Calu3 (cell line): ENCODE data around the gene RER1. TPM values are rescaled to one million over a fixed set of nuclear protein-coding genes. Genes with fewer than 3 reads are reported as not detected.
A peak's percentile ranks its signal among the peaks of the same experiment; 100 is the strongest.

ENCODE experiments used
- BruUV-seq: library from RNA; stranded (reverse); fragments of 400-500 nt; replicated peaks from 2 replicates; lab custom pipeline; 2021; lab: Mats Ljungman, UMichigan
- CTCF ChIA-PET: fragments of 300-600 bp; sonication (Branson Sonifier 250); formaldehyde crosslinking; loops from one replicate; lab custom pipeline; 2022; ENCODE audit warnings: antibody characterized with exemption; lab: Charles Lee
- DNase-seq: peaks from one replicate; pipeline ENCODE4 v3.0.0; 2022
- H3K27ac Mint-ChIP-seq: one replicate; pipeline ENCODE4 v1.8.0; 2022; ENCODE audit warnings: mixed read lengths; ENCODE audit not compliant: unreplicated experiment
- H3K27me3 Mint-ChIP-seq: one replicate; pipeline ENCODE4 v1.8.0; 2022; ENCODE audit warnings: mixed read lengths; ENCODE audit not compliant: unreplicated experiment
- H3K36me3 Mint-ChIP-seq: one replicate; pipeline ENCODE4 v1.8.0; 2022; ENCODE audit warnings: mild to moderate bottlenecking, moderate library complexity, mixed read lengths; ENCODE audit not compliant: insufficient read depth, unreplicated experiment
- H3K4me1 Mint-ChIP-seq: one replicate; pipeline ENCODE4 v1.8.0; 2022; ENCODE audit warnings: mild to moderate bottlenecking, low read depth, mixed read lengths; ENCODE audit not compliant: unreplicated experiment
- H3K4me3 Mint-ChIP-seq: one replicate; pipeline ENCODE4 v1.8.0; 2022; ENCODE audit warnings: mild to moderate bottlenecking, low read depth, moderate library complexity, mixed read lengths; ENCODE audit not compliant: unreplicated experiment
- H3K9me3 Mint-ChIP-seq: one replicate; pipeline ENCODE4 v1.8.0; 2022; ENCODE audit warnings: low read depth, mixed read lengths; ENCODE audit not compliant: unreplicated experiment
- intact Hi-C: fragments of 100-400 bp; cut with micrococcal nuclease; formaldehyde crosslinking; loops from one replicate; pipeline ENCODE4 v1.10.0; 2022; ENCODE audit not compliant: unreplicated experiment
- total RNA-seq: library from RNA; stranded (reverse); gene quantifications from 2 replicates; pipeline ENCODE4 v1.2.3, GENCODE V29; 2022
- TF ChIP-seq, protein P1 (sequence below): fragments of 200-600 bp; IDR thresholded peaks from one replicate; pipeline ENCODE4 v1.8.0; 2022; ENCODE audit warnings: antibody characterized with exemption; ENCODE audit not compliant: unreplicated experiment

RER1 gene
- total RNA-seq, 1 experiment from 2014 or later: 118 TPM

DNA sequence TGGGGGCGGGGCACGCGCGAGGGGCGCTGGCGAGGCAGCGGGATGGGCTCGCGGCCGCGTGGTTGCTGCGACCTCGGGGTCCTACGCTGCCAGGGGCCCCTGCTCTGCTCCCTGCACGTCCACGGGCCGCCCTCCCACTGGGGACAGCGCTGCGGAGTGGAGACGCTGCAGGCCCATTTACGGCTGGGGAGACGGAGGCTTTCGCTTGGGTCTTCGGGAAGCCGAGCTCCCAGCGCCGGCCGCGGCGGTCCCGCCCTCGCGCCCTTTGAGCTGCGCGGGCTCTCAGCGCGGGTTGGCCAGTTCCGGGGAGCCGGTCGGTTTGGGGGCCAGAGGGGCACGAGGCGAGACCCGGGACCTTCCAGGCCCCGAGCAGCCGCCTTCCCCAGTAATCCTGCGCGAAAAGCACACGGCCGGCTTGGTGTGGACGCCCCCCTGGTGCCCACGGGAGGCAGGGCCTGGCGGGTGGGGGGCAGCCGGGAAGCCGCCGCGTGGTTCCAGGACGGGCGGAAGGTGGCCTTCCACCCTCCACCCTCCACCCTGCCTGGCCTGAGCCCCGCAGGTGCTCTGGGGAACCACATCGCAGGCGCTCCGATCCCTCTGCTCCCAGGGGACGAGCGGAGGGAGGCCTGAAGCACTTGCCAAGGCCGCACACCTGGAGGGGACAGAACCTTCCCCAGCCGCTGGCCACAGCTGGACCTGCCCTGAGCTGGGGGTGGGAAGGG, 21.3 kb downstream of the RER1 start:
- H3K27ac Mint-ChIP-seq: no peak overlapping the region
- H3K9me3 Mint-ChIP-seq: no peaks in the 10 kb centered on the region
- BruUV-seq: TSS peak; percentile 37
- H3K4me1 Mint-ChIP-seq: peaks cover 26% of the 10 kb centered on the region
- CTCF ChIA-PET: interaction anchor here (0.9 to 1.0 kb wide), 2 partner anchors 134 to 218 kb away, joined by 3 read pairs; partner anchors contain the start of gene FAAP20
- H3K36me3 Mint-ChIP-seq: peaks cover 62% of the 10 kb centered on the region
- TF ChIP-seq, protein P1, sequence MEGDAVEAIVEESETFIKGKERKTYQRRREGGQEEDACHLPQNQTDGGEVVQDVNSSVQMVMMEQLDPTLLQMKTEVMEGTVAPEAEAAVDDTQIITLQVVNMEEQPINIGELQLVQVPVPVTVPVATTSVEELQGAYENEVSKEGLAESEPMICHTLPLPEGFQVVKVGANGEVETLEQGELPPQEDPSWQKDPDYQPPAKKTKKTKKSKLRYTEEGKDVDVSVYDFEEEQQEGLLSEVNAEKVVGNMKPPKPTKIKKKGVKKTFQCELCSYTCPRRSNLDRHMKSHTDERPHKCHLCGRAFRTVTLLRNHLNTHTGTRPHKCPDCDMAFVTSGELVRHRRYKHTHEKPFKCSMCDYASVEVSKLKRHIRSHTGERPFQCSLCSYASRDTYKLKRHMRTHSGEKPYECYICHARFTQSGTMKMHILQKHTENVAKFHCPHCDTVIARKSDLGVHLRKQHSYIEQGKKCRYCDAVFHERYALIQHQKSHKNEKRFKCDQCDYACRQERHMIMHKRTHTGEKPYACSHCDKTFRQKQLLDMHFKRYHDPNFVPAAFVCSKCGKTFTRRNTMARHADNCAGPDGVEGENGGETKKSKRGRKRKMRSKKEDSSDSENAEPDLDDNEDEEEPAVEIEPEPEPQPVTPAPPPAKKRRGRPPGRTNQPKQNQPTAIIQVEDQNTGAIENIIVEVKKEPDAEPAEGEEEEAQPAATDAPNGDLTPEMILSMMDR: no peak
- peak; percentile 21 for DNase-seq
- intact Hi-C loops: no loop called here
- no peaks in the 10 kb centered on the region for H3K27me3 Mint-ChIP-seq
- peak overlapping the region; percentile 82 for H3K4me3 Mint-ChIP-seq

DNA sequence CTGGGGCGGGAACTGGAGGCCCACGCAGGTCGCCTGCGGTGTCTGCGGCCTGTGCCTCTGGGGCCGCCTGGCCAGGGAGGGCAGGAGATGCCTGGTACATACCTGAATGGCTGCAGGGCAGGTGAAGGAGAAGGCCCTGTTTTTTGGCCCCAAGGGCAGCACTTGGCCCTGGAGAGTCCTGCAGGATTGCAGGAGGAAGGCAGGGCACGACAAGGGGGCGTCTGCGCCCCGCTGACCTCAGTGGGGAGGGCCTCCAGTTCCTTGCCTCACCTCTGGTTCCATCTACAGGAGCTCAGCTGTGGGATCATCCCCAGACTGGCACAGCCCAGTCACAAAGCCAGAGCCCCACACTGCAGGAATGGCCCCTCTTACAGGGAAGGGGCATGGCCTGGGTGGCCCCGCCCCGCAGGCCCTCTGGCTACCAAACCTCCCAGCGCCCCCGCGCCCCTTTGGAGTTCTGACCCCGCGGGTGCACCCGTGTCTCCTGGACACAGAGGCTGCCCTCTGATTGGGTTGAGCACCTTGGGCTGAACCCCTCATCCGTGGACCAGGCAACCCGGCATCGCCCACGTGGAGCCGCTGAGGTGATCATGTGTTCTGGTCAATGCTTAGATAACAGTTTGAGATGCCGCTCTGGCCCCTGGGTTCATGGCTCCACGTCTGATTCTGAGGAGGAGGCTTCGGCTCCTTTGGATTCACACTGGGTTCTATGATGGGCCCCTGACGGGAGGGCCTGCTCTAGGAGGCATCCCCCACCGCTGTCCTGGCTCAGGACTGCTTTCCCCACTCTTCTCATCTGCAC, 22.1 kb downstream of the RER1 start:
- TF ChIP-seq, protein P1: no peak
- intact Hi-C loops: loop anchor here (1.0 kb wide), 1 partner anchor 135 kb away; no protein-coding TSS in a partner anchor
- H3K36me3 Mint-ChIP-seq: peaks cover 58% of the 10 kb centered on the region
- no peak for DNase-seq
- peak overlapping the region; percentile 45 for H3K27ac Mint-ChIP-seq
- BruUV-seq: no TSS peak
- no peaks in the 10 kb centered on the region for H3K9me3 Mint-ChIP-seq
- H3K4me3 Mint-ChIP-seq: peak overlapping the region; percentile 66
- no peaks in the 10 kb centered on the region for H3K27me3 Mint-ChIP-seq
- CTCF ChIA-PET: interaction anchor here (0.9 to 1.2 kb wide), 3 partner anchors 133 to 219 kb away, joined by 3 to 6 read pairs (median 3); partner anchors contain the start of gene FAAP20
- peaks cover 26% of the 10 kb centered on the region for H3K4me1 Mint-ChIP-seq

DNA sequence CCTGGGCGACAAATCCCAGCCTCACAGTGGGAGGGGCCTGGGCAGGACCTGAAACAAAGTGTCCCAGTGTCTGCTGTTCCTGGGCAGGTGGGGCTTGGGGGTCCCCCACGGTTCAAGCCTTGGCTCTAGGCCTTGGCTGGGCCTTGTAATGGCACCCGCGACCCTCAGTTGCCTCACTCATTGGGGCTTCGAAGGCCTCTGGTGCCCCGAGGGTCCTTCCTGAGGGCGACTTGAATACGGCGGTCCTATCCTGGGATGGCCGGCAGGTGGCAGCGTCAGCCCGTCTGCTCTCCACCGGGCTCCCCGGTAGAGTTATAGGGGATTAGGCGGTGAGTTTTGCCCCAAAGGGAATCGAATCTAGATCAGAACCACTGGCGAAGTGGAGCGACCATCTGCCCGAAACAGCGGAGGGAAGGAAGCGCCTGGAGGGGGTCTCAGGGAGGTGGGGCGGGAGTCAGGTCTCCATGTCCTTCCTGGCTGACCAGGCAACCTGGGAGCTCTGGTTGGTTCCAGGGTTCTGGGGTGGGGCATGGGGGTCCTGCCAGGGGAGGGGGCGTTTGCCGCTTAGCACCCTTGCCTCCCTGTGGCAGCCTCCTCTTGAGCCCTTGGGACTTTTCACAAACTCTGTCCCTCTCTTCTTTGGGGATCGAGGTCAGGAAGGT, 22.8 kb downstream of the RER1 start:
- intact Hi-C loops: loop anchor here (1.0 kb wide), 1 partner anchor 134 kb away; no protein-coding TSS in a partner anchor
- peak overlapping the region; percentile 66 for H3K4me3 Mint-ChIP-seq
- no peaks in the 10 kb centered on the region for H3K9me3 Mint-ChIP-seq

More for the DNA sequence above, 22.8 kb downstream of the RER1 start:
- BruUV-seq: no TSS peak
- Mint-ChIP-seq H3K36me3 (peaks cover 58% of the 10 kb centered on the region), H3K27me3 (no peaks in the 10 kb centered on the region), H3K27ac (peak overlapping the region; percentile 45), H3K4me1 (peaks cover 26% of the 10 kb centered on the region)
- CTCF ChIA-PET: interaction anchor here (0.9 to 1.2 kb wide), 2 partner anchors 112 to 133 kb away, joined by 4 to 6 read pairs; partner anchors contain the start of gene PANK4
- DNase-seq: peak; percentile 74
- TF ChIP-seq, protein P1: peak; percentile 85
